CD4-positive, CD25-positive, alpha-beta regulatory T cell (primary cell): ENCODE measurements around the gene PRXL2B. TPM values are rescaled to one million over a fixed set of nuclear protein-coding genes. Genes with fewer than 3 reads are reported as not detected.
A peak's percentile ranks its signal among the peaks of the same experiment; 100 is the strongest.
"Not testable (repeated sequence)": the region's sequence is repeated elsewhere in the genome, so short reads cannot be mapped to it uniquely, and the experiment has no call there.

Experiments used
- ATAC-seq, 2 donors: fragments of 150-1000 bp; cut with Tn5 transposase; one replicate each; pipeline ENCODE4 v1.10.0; 2021; ENCODE audit warnings: low read depth in 2 of 2, moderate number of reproducible peaks in 2 of 2, moderate library complexity in 1 of 2
- DNase-seq, 3 donors: peaks; one replicate each; pipeline versions ENCODE4 v3.0.0 to v3.0.0-alpha.2; 2012 to 2022; ENCODE audit warnings: mixed read lengths in 1 of 3
- H3K27ac ChIP-seq: one replicate; pipeline ENCODE4 v1.7.0; 2013; ENCODE audit warnings: mild to moderate bottlenecking, low read length; ENCODE audit not compliant: insufficient read depth, poor library complexity, severe bottlenecking
- H3K27me3 ChIP-seq: one replicate; pipeline ENCODE4 v1.7.0; 2013; ENCODE audit warnings: low read length; ENCODE audit not compliant: control insufficient read depth, insufficient read depth
- H3K36me3 ChIP-seq: one replicate; pipeline ENCODE4 v1.7.0; 2013; ENCODE audit warnings: mild to moderate bottlenecking, low read length, moderate library complexity; ENCODE audit not compliant: control insufficient read depth, insufficient read depth
- H3K4me1 ChIP-seq: 2 replicates; pipeline ENCODE4 v1.7.0; 2013; ENCODE audit warnings: mild to moderate bottlenecking, low read length; ENCODE audit not compliant: insufficient read depth, control insufficient read depth, poor library complexity, severe bottlenecking
- H3K4me3 ChIP-seq: one replicate; pipeline ENCODE4 v1.7.0; 2013; ENCODE audit warnings: low read depth, mild to moderate bottlenecking, low read length, moderate library complexity
- H3K9me3 ChIP-seq, 2 experiments: 1 replicate in 1 of 2; 2 replicates in 1 of 2; pipeline ENCODE4 v1.7.0; 2013; ENCODE audit warnings: low read length in 2 of 2, mild to moderate bottlenecking in 1 of 2, moderate library complexity in 1 of 2; ENCODE audit not compliant: control insufficient read depth in 2 of 2
- H3K27ac Mint-ChIP-seq, 3 donors: one replicate each; pipeline ENCODE4 v1.8.0; 2020 to 2022; ENCODE audit warnings: mild to moderate bottlenecking in 3 of 3, mixed read lengths in 3 of 3, moderate library complexity in 2 of 3
- H3K27me3 Mint-ChIP-seq: one replicate; pipeline ENCODE4 v1.8.0; 2022; ENCODE audit warnings: mild to moderate bottlenecking, mixed read lengths
- H3K36me3 Mint-ChIP-seq: one replicate; pipeline ENCODE4 v1.8.0; 2020; ENCODE audit warnings: mixed read lengths
- H3K4me1 Mint-ChIP-seq, 4 donors: one replicate each; pipeline ENCODE4 v1.8.0; 2020 to 2022; ENCODE audit warnings: mixed read lengths in 4 of 4, mild to moderate bottlenecking in 1 of 4
- H3K4me3 Mint-ChIP-seq, 4 donors: one replicate each; pipeline ENCODE4 v1.8.0; 2020 to 2022; ENCODE audit warnings: mild to moderate bottlenecking in 4 of 4, mixed read lengths in 4 of 4, moderate library complexity in 3 of 4
- H3K9me3 Mint-ChIP-seq, 7 donors: one replicate each; pipeline ENCODE4 v1.8.0; 2020 to 2022; ENCODE audit warnings: mixed read lengths in 7 of 7, mild to moderate bottlenecking in 3 of 7, moderate library complexity in 2 of 7
- polyA plus RNA-seq, 4 donors: library from polyadenylated mRNA; unstranded; fragments of 300-500 nt; fragmentation: Illumina TruSeq; gene quantifications; one replicate each; pipeline ENCODE4 v1.2.3, GENCODE V29; 2021
- total RNA-seq: library from RNA; stranded (reverse); gene quantifications from one replicate; pipeline ENCODE4 v1.2.3, GENCODE V29; 2022

Gene PRXL2B
- total and polyA plus RNA-seq, 5 donors from 2014 or later: 24.5 to 31.1 (median 27.1) TPM

- no peaks in the 10 kb centered on the region for H3K9me3 Mint-ChIP-seq
- no peaks in the 10 kb centered on the region for H3K36me3 ChIP-seq
- H3K9me3 ChIP-seq: no peaks in the 10 kb centered on the region
- H3K27ac ChIP-seq: peak overlapping the region; percentile 97
- no peaks in the 10 kb centered on the region for H3K27me3 ChIP-seq
- peak overlapping the region; percentile 94 to 99 (median 95) for H3K4me3 Mint-ChIP-seq
- H3K4me1 ChIP-seq: peaks cover 45% of the 10 kb centered on the region
- no peaks in the 10 kb centered on the region for H3K36me3 Mint-ChIP-seq
- peaks cover 12% of the 10 kb centered on the region for H3K27me3 Mint-ChIP-seq
- peak overlapping the region; percentile 83 to 98 (median 96) for H3K27ac Mint-ChIP-seq
- peak; percentile 2 to 6 for ATAC-seq
- DNase-seq: peak; percentile 29 to 74 (median 57)
- H3K4me3 ChIP-seq: peak overlapping the region; percentile 55
- peaks cover 0 to 30% (median 7%) of the 10 kb centered on the region in 4 donors for H3K4me1 Mint-ChIP-seq
Measured at GRCh38 chr1:2547210-2548067, 39.1 kb upstream of the PRXL2B start.

- Histone ChIP-seq H3K36me3 (no peaks in the 10 kb centered on the region), H3K27ac (peak overlapping the region; percentile 97), H3K27me3 (no peaks in the 10 kb centered on the region), H3K9me3 (no peaks in the 10 kb centered on the region), H3K4me1 (peaks cover 45% of the 10 kb centered on the region), H3K4me3 (peak overlapping the region; percentile 55)
- Mint-ChIP-seq H3K36me3 (no peaks in the 10 kb centered on the region), H3K27me3 (peaks cover 9% of the 10 kb centered on the region), H3K27ac (peak overlapping the region; percentile 96 to 98 (median 98)), H3K9me3 (no peaks in the 10 kb centered on the region), H3K4me1 (peaks cover 0 to 30% (median 7%) of the 10 kb centered on the region in 4 donors), H3K4me3 (peak overlapping the region; percentile 94 to 99 (median 95))
- DNase-seq: peak; percentile 69 to 91 (median 79)
- ATAC-seq: peak; percentile 10 to 23
Measured at GRCh38 chr1:2548068-2548589, 38.4 kb upstream of the PRXL2B start.

GRCh38 chr1:2549367-2550029 lies 37.1 kb upstream of the PRXL2B start:
- not testable (repeated sequence) for H3K4me3 ChIP-seq, H3K27me3 ChIP-seq, ATAC-seq, H3K27me3 Mint-ChIP-seq, H3K9me3 ChIP-seq, H3K36me3 Mint-ChIP-seq, H3K36me3 ChIP-seq, H3K9me3 Mint-ChIP-seq
- peak overlapping the region in 3 of 4 donors; percentile 69 to 96 (median 94) for H3K4me3 Mint-ChIP-seq
- peak overlapping the region; percentile 96 to 98 (median 98) for H3K27ac Mint-ChIP-seq
- H3K4me1 ChIP-seq: peaks cover 39% of the 10 kb centered on the region
- H3K4me1 Mint-ChIP-seq: peaks cover 0 to 33% (median 8%) of the 10 kb centered on the region in 4 donors
- peak overlapping the region; percentile 97 for H3K27ac ChIP-seq
- peak in 1 of 3 donors; percentile 33 for DNase-seq

- H3K27me3 Mint-ChIP-seq, DNase-seq, H3K4me3 Mint-ChIP-seq, H3K36me3 ChIP-seq, H3K36me3 Mint-ChIP-seq, H3K4me3 ChIP-seq, H3K27me3 ChIP-seq, H3K9me3 ChIP-seq, ATAC-seq, H3K9me3 Mint-ChIP-seq, H3K27ac ChIP-seq: not testable (repeated sequence)
- peaks cover 48% of the 10 kb centered on the region for H3K4me1 ChIP-seq
- peaks cover 0 to 37% (median 11%) of the 10 kb centered on the region in 4 donors for H3K4me1 Mint-ChIP-seq
- peak overlapping the region in 1 of 3 donors; percentile 78 for H3K27ac Mint-ChIP-seq
Measured at GRCh38 chr1:2550309-2550861, 36.2 kb upstream of the PRXL2B start.

- not testable (repeated sequence) for H3K27me3 ChIP-seq, H3K27me3 Mint-ChIP-seq, H3K27ac ChIP-seq, H3K4me3 ChIP-seq, DNase-seq, H3K9me3 ChIP-seq, H3K36me3 ChIP-seq, ATAC-seq, H3K9me3 Mint-ChIP-seq, H3K36me3 Mint-ChIP-seq, H3K4me3 Mint-ChIP-seq
- peaks cover 0 to 46% (median 15%) of the 10 kb centered on the region in 4 donors for H3K4me1 Mint-ChIP-seq
- H3K4me1 ChIP-seq: peaks cover 50% of the 10 kb centered on the region
- H3K27ac Mint-ChIP-seq: peak overlapping the region in 2 of 3 donors; percentile 38 to 76
Measured at GRCh38 chr1:2551544-2551943, 35.0 kb upstream of the PRXL2B start.

GRCh38 chr1:2552189-2552588 lies 34.4 kb upstream of the PRXL2B start:
- no peak overlapping the region for H3K27ac ChIP-seq
- no peaks in the 10 kb centered on the region for H3K36me3 ChIP-seq
- no peaks in the 10 kb centered on the region for H3K27me3 ChIP-seq
- DNase-seq (no peak), ATAC-seq (no peak)
- Mint-ChIP-seq H3K4me1 (peaks cover 0 to 48% (median 14%) of the 10 kb centered on the region in 4 donors), H3K27ac (no peak overlapping the region), H3K4me3 (peak overlapping the region in 1 of 4 donors; percentile 22), H3K36me3 (no peaks in the 10 kb centered on the region), H3K9me3 (peaks cover 0 to 2% (median 0%) of the 10 kb centered on the region in 7 donors), H3K27me3 (peaks cover 9% of the 10 kb centered on the region)
- H3K4me3 ChIP-seq: no peak overlapping the region
- no peaks in the 10 kb centered on the region for H3K9me3 ChIP-seq
- H3K4me1 ChIP-seq: peaks cover 51% of the 10 kb centered on the region

- H3K36me3 Mint-ChIP-seq, H3K27ac ChIP-seq, H3K4me3 Mint-ChIP-seq, H3K9me3 Mint-ChIP-seq, ATAC-seq, H3K27me3 ChIP-seq, H3K27me3 Mint-ChIP-seq, H3K4me3 ChIP-seq, DNase-seq, H3K27ac Mint-ChIP-seq, H3K36me3 ChIP-seq, H3K9me3 ChIP-seq: not testable (repeated sequence)
- peaks cover 51% of the 10 kb centered on the region for H3K4me1 ChIP-seq
- peaks cover 0 to 51% (median 14%) of the 10 kb centered on the region in 4 donors for H3K4me1 Mint-ChIP-seq
Measured at GRCh38 chr1:2553076-2553475, 33.5 kb upstream of the PRXL2B start.
